B cell (primary cell): ENCODE data around the gene VPS33B.

Experiments used
- CTCF ChIP-seq: fragments of 200-600 bp; IDR thresholded peaks from one replicate; pipeline ENCODE4 v1.8.0; 2022; ENCODE audit warnings: antibody characterized with exemption, mild to moderate bottlenecking
- EZH2 ChIP-seq: IDR thresholded peaks from 2 replicates; pipeline ENCODE4 v1.6.1; 2012; ENCODE audit warnings: borderline replicate concordance, low read depth, mild to moderate bottlenecking, moderate library complexity, low read length; ENCODE audit not compliant: insufficient read depth, poor library complexity, severe bottlenecking

DNA sequence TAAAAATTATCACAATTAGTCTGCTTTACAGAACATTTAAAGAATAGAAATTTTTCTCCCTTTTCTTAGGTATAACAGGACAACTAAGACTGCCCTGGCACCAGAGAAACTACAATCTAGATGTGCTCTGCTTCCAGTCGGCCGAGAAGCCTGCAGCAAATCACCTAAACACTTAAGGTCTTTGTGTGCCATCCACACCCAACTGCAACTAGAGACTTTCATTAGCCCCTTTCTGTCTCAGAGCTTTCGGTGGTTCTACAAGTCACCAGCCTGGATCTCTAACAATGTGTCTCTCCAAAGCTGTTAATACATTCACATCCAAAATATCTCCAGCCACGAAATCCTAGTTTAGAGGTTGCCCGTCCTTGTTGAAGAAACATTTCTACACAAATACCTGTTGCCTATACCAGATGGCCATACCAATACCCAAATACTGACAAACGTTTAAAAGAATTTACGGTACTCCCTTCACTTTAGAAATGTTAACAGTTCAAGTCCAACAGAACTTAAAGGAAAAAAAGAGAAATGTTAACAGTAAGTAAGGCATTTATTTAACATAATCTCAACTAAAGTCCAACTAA lies 34.7 kb downstream of the VPS33B start:
- no peak for TF ChIP-seq CTCF
- TF ChIP-seq EZH2: no peak
